Tibial artery (tissue), 4 donors: ENCODE results near the gene PHF24.

Experiments
- DNase-seq, 2 donors: peaks; one replicate each; pipeline ENCODE4 v3.0.0-alpha.2; 2019
- H3K27ac ChIP-seq, 2 donors: fragments of 200-600 bp; sonication (generic) in 1 of 2; 1 replicate in 1 of 2; 2 replicates in 1 of 2; pipeline ENCODE4 v1.5.1; 2018 to 2019; ENCODE audit warnings: mild to moderate bottlenecking in 1 of 2
- H3K27me3 ChIP-seq, 2 donors: fragments of 200-600 bp; sonication (generic) in 1 of 2; one replicate each; pipeline versions ENCODE4 v1.5.1 to v1.6.0; 2016 to 2019
- H3K36me3 ChIP-seq, 3 donors: fragments of 200-600 bp; sonication (generic) in 2 of 3; one replicate each; pipeline ENCODE4 v1.5.1; 2016 to 2019; ENCODE audit warnings: mild to moderate bottlenecking in 2 of 3
- H3K4me1 ChIP-seq, 4 donors: fragments of 200-600 bp; sonication (generic) in 2 of 4; 1 replicate in 3 of 4; 2 replicates in 1 of 4; pipeline ENCODE4 v1.5.1; 2016 to 2019
- H3K4me3 ChIP-seq, 2 donors: fragments of 200-600 bp; sonication (generic) in 1 of 2; 1 replicate in 1 of 2; 2 replicates in 1 of 2; pipeline ENCODE4 v1.5.1; 2018 to 2019; ENCODE audit warnings: mild to moderate bottlenecking in 2 of 2
- H3K9me3 ChIP-seq, 3 donors: fragments of 200-600 bp; sonication (generic) in 1 of 3; one replicate each; pipeline ENCODE4 v1.5.1; 2016 to 2019
- CTCF ChIP-seq, 2 experiments: fragments of 200-600 bp in 1 of 2; fragments of 450-650 bp in 1 of 2; IDR thresholded peaks; one replicate each; pipeline ENCODE4 v1.5.1; 2017 to 2019; ENCODE audit warnings: antibody characterized with exemption in 2 of 2, mild to moderate bottlenecking in 1 of 2, moderate library complexity in 1 of 2
- intact Hi-C: fragments of 100-400 bp; cut with DNase I; formaldehyde crosslinking; loops from one replicate; pipeline ENCODE4 v1.15.0; 2023; ENCODE audit warnings: low total_unique reads

PHF24 gene

GRCh38 chr9:34962546-34962945 lies 4.5 kb downstream of the PHF24 start:
- Histone ChIP-seq H3K27me3 (peaks cover 9 to 57% of the 10 kb centered on the region in 2 donors), H3K27ac (no peak overlapping the region), H3K4me1 (peaks cover 0 to 12% (median 7%) of the 10 kb centered on the region in 4 donors), H3K36me3 (no peaks in the 10 kb centered on the region), H3K9me3 (no peaks in the 10 kb centered on the region), H3K4me3 (no peak overlapping the region)
- intact Hi-C loops, result no loop called here
- no peak for DNase-seq
- no peak for TF ChIP-seq CTCF (IDR thresholded peaks at IDR 0.05)

GRCh38 chr9:34963552-34963951 lies 5.5 kb downstream of the PHF24 start:
- Histone ChIP-seq H3K27ac (no peak overlapping the region), H3K36me3 (no peaks in the 10 kb centered on the region), H3K9me3 (no peaks in the 10 kb centered on the region), H3K27me3 (peaks cover 6 to 53% of the 10 kb centered on the region in 2 donors), H3K4me3 (no peak overlapping the region), H3K4me1 (peaks cover 0 to 4% (median under 1%) of the 10 kb centered on the region in 4 donors)
- intact Hi-C loops, result no loop called here
- no peak for TF ChIP-seq CTCF (IDR thresholded peaks at IDR 0.05)
- no peak for DNase-seq

GRCh38 chr9:34964458-34964857 lies 6.4 kb downstream of the PHF24 start:
- no peak for DNase-seq
- H3K4me1 ChIP-seq, result no peaks in the 10 kb centered on the region
- peaks cover 0 to 49% of the 10 kb centered on the region in 2 donors for H3K27me3 ChIP-seq
- intact Hi-C loops, result no loop called here
- no peaks in the 10 kb centered on the region for H3K36me3 ChIP-seq
- H3K9me3 ChIP-seq, result no peaks in the 10 kb centered on the region
- no peak for TF ChIP-seq CTCF (IDR thresholded peaks at IDR 0.05)
- H3K4me3 ChIP-seq, result no peak overlapping the region
- H3K27ac ChIP-seq, result no peak overlapping the region

GRCh38 chr9:34971146-34971811 lies 13.2 kb downstream of the PHF24 start:
- Histone ChIP-seq H3K27ac (no peak overlapping the region), H3K4me3 (no peak overlapping the region), H3K27me3 (peaks cover 0 to 24% of the 10 kb centered on the region in 2 donors), H3K36me3 (no peaks in the 10 kb centered on the region), H3K9me3 (no peaks in the 10 kb centered on the region), H3K4me1 (no peaks in the 10 kb centered on the region)
- DNase-seq, result no peak
- intact Hi-C loops, result no loop called here
- TF ChIP-seq CTCF (IDR thresholded peaks at IDR 0.05), result no peak

GRCh38 chr9:34974664-34975063 lies 16.6 kb downstream of the PHF24 start:
- H3K4me3 ChIP-seq, result no peak overlapping the region
- TF ChIP-seq CTCF (IDR thresholded peaks at IDR 0.05), result no peak
- no peak for DNase-seq
- intact Hi-C loops, result loop anchor here (5.0 kb wide), 1 partner anchor 62 kb away; no protein-coding TSS in a partner anchor
- no peaks in the 10 kb centered on the region for H3K36me3 ChIP-seq
- no peaks in the 10 kb centered on the region for H3K4me1 ChIP-seq
- H3K9me3 ChIP-seq, result no peaks in the 10 kb centered on the region
- peaks cover 0 to 8% of the 10 kb centered on the region in 2 donors for H3K27me3 ChIP-seq
- no peak overlapping the region for H3K27ac ChIP-seq
